Bronchial epithelial cell (primary cell): ENCODE results near the gene UNC45A. TPM values are rescaled to one million over a fixed set of nuclear protein-coding genes. Genes with fewer than 3 reads are reported as not detected.

Source experiments
- DNase-seq: peaks from one replicate; pipeline ENCODE4 v3.0.0-alpha.2; 2010; ENCODE audit warnings: low read depth
- FAIRE-seq: peaks from 2 replicates; lab custom pipeline; 2011; peaks lifted over from hg19 to GRCh38; lab: Jason Lieb, UNC
- H3K27me3 ChIP-seq: 2 replicates; pipeline ENCODE4 v1.5.1; 2011; ENCODE audit warnings: low read length; ENCODE audit not compliant: control insufficient read depth, insufficient read depth
- H3K36me3 ChIP-seq: 2 replicates; pipeline ENCODE4 v1.5.1; 2011; ENCODE audit warnings: low read length; ENCODE audit not compliant: control insufficient read depth, insufficient read depth
- H3K4me3 ChIP-seq: 2 replicates; pipeline ENCODE4 v1.5.1; 2011; ENCODE audit warnings: mild to moderate bottlenecking, low read depth, low read length, control low read depth
- CTCF ChIP-seq: IDR thresholded peaks from 2 replicates; pipeline ENCODE4 v1.5.1; 2011; ENCODE audit warnings: mild to moderate bottlenecking, moderate library complexity, low read length, control low read depth, inconsistent platforms; ENCODE audit not compliant: insufficient read depth, severe bottlenecking
- total RNA-seq: library from RNA; depleted of rRNA; stranded (reverse); fragments of >200 nt; gene quantifications from 2 replicates; pipeline ENCODE4 v1.2.1, GENCODE V29; 2014

The UNC45A gene
- total RNA-seq, 1 donor from 2014 or later = 64.8 TPM

GRCh38 chr15:90970274-90970673 is 35.2 kb downstream of the UNC45A start:
- H3K27me3 ChIP-seq = no peaks in the 10 kb centered on the region
- FAIRE-seq (no peak), DNase-seq (no peak)
- peaks cover 8% of the 10 kb centered on the region for H3K36me3 ChIP-seq
- no peak for TF ChIP-seq CTCF
- no peak overlapping the region for H3K4me3 ChIP-seq

- Histone ChIP-seq H3K27me3 (no peaks in the 10 kb centered on the region), H3K36me3 (peaks cover 8% of the 10 kb centered on the region), H3K4me3 (no peak overlapping the region)
- TF ChIP-seq CTCF = no peak
- DNase-seq (no peak), FAIRE-seq (no peak)
Observed at GRCh38 chr15:90972133-90972532, 37.0 kb downstream of the UNC45A start.

- H3K36me3 ChIP-seq = peaks cover 8% of the 10 kb centered on the region
- no peak for FAIRE-seq
- H3K27me3 ChIP-seq = no peaks in the 10 kb centered on the region
- no peak for DNase-seq
- H3K4me3 ChIP-seq = no peak overlapping the region
- no peak for TF ChIP-seq CTCF
Observed at GRCh38 chr15:90974216-90974615, 39.1 kb downstream of the UNC45A start.

- DNase-seq (peak; percentile 24), FAIRE-seq (no peak)
- no peak for TF ChIP-seq CTCF
- Histone ChIP-seq H3K4me3 (no peak overlapping the region), H3K27me3 (no peaks in the 10 kb centered on the region), H3K36me3 (peaks cover 2% of the 10 kb centered on the region)
Observed at GRCh38 chr15:90979582-90979981, 44.5 kb downstream of the UNC45A start.

GRCh38 chr15:90981681-90982080 is 46.6 kb downstream of the UNC45A start:
- FAIRE-seq (no peak), DNase-seq (no peak)
- no peak for TF ChIP-seq CTCF
- Histone ChIP-seq H3K4me3 (no peak overlapping the region), H3K27me3 (no peaks in the 10 kb centered on the region), H3K36me3 (no peaks in the 10 kb centered on the region)

GRCh38 chr15:90982135-90982534 is 47.0 kb downstream of the UNC45A start:
- peak; percentile 84 for DNase-seq
- no peak for TF ChIP-seq CTCF
- no peak overlapping the region for H3K4me3 ChIP-seq
- no peaks in the 10 kb centered on the region for H3K27me3 ChIP-seq
- FAIRE-seq = no peak
- no peaks in the 10 kb centered on the region for H3K36me3 ChIP-seq
